Fibroblast of gingiva (primary cell): Measurements from ENCODE around the gene STUB1.

Experiments
- DNase-seq: peaks from one replicate; pipeline ENCODE4 v3.0.0-alpha.2; 2011; ENCODE audit warnings: low read depth

Gene STUB1

GRCh38 chr16:644556-644955 lies 35.7 kb upstream of the STUB1 start:
- no peak for DNase-seq

DNA sequence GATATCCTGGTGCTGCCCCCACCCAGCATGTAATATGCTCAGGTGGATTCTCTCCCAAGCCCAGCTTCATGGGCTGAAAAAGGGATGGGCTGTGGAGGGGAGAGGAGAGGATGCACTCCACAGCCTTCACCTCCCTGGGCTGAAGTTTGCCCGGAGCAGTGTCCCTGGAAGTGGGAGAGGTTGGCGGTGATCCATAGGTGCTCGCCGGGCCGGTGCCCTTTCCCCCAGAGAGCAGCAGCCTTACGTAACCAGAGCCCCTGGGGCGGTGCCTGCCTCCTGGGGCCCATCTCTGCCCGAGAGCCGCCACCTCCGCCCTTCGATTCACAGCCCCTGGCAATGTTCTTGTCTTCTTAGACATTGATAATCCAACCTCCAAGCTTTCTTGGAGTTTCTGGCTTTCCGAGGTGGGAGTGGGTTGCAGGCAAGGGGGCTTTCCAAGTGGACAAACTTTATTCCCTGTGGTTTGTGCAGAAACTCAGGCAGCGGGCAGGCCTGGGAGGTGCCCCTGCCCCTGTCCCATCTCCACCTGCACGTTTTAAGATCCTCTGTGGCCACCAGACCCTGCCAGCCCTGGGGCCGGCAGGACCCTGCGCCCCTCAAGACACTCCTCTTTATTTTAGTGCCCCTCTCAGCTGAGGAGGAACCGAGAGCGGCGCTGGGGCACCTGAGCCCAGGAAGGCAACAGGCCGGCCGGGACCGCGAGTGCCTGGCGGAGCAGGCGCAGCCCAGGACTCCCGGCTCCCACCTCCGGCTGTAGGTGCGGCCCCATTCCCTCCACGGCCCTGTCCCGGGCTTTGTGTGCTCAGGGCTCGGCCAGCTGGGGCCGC lies 34.1 kb upstream of the STUB1 start:
- DNase-seq, result no peak

DNA sequence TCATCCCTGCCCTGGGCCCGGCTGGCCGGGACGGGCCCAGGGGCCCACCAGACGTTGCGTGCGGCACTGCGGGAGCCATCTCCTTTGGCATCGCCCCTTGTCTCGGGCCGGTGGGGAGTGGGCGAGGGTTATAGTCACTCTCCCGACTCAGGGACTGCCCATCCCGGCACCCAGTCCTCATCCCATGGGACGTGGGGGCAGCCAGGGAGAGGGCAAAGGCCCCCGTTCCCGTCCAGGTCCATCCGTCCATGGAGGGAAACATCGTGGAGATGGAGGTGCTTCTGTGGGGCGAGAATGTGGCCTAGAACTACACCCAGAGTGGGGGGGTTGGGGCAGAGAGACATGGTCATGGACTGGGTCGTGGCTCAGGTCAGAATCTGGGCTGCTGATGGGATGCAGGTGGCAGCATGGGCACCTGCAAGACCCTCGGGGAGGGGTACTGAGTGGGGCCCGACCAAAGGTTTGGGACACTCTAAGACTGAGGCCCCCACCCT lies 33.5 kb upstream of the STUB1 start:
- DNase-seq, result no peak

GRCh38 chr16:647173-647902 lies 32.9 kb upstream of the STUB1 start:
- DNase-seq, result no peak

DNA sequence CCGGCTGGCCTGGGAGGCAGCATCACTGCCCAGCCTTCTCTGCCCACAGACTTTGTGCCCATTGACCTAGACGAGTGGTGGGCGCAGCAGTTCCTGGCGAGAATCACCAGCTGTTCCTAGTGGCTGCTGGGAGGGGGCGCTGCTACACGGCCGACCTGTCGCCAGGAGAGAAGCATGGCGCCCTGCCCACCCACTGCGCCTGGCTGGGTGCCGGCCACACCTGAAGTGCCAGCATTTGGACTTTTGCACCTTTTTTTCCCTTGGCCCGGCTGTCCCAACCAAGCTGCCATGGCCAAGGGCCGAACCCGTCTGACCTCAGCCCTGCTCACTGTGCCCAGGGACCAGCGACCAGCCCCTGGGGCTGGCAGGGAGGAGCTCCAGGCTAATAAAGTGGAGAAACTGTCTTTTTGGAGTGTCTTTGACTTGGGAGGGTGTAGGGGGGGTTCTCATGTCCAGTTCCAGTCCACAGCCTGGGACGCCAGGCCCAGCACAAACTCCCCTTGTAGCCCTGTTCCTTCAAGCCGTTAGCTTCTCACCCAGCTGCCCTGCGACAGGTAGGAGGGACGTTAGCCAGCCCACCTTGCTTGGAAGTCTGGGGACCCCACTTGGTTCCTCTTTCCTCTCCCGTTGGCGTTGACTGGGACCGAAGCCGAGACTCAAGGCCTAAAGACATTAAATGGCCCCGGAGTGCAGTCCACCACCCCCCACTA lies 32.0 kb upstream of the STUB1 start:
- DNase-seq, result peak; percentile 34

DNA sequence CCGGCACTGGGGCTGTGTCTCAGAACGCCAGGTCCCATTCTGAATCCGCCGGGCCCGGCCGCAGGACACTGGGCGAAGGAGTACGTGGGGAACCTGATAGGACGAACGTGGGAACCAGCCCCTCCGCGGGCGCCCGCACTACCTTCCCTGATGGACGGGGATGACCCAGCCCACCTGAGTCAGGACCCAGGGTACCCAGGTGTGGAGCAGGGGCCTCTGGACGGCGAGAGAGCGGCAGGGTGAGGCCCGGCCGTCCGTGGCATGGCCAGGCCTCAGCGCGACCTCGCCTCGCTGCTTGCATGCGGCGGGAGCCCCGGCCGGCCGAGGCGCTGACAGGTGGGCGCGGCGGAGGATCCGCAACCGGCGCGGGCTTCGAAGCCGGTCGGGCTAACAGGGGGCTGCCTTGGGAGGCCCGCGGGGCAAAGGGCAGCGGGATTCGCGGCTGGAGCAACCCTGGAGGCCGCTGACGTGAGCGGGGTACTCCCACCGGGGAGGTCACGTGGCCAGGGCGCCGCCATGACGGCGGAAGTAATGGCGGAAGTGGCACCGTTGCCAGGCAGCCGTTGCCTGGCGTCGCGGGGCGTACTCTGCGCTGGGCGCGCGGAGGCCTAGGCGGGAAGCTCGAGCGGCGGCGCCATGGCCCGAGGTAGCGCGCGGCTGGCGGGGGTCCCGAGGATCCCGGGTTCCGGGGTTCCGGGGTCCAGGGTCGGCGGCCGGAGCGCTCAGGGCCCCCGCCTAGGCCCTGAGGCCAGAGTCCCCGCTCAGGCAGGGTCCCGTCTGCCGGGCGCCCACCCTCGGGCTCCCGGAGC lies 31.2 kb upstream of the STUB1 start, which contains the start of gene WDR90:
Gene WDR90 (plus strand): TSS at position 585 of the 809 bp plus-strand sequence. CDS start 52 bp downstream, at position 637.
- DNase-seq, result peak; percentile 91

DNA sequence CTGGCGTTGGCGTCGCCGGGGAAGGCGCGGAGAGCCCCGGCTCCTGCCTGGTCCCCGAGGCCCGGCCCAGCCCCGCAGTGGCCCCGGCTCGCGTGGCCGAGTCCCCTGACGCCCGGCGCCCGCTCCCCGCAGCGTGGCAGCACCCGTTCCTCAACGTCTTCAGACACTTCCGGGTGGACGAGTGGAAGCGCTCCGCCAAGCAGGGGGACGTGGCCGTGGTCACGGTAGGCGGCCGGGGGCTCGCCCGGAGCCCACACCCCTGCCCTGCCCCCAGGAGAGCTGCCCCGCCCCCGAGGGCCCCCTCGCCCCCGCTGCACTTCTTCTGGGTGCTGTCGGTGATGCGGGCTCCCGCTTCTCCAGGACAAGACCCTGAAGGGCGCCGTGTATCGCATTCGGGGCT lies 30.6 kb upstream of the STUB1 start:
- no peak for DNase-seq

DNA sequence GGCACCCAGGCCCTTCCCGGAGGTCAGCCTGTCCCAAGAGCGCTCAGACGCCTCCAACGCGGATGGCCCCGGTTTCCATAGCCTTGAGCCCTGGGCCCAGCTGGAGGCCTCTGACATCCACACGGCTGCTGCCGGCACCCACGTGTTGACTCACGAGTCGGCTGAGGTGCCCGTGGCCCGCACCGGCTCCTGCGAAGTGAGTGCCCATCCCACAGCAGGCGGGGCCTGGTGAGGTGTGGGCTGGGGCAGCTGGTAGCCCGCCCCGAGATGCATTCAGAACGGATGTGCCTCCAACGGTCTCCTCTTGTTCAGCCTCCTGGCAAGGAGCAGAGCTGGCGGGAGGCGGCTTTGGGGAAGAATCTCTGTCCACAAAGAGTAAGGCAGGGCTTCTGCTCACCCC lies 28.4 kb upstream of the STUB1 start:
- DNase-seq, result no peak

GRCh38 chr16:652454-653305 lies 27.5 kb upstream of the STUB1 start:
- DNase-seq, result no peak

GRCh38 chr16:654034-654433 lies 26.2 kb upstream of the STUB1 start:
- no peak for DNase-seq

GRCh38 chr16:657487-657886 lies 22.7 kb upstream of the STUB1 start:
- DNase-seq, result no peak

GRCh38 chr16:658679-659571 lies 21.3 kb upstream of the STUB1 start:
- DNase-seq, result no peak

DNA sequence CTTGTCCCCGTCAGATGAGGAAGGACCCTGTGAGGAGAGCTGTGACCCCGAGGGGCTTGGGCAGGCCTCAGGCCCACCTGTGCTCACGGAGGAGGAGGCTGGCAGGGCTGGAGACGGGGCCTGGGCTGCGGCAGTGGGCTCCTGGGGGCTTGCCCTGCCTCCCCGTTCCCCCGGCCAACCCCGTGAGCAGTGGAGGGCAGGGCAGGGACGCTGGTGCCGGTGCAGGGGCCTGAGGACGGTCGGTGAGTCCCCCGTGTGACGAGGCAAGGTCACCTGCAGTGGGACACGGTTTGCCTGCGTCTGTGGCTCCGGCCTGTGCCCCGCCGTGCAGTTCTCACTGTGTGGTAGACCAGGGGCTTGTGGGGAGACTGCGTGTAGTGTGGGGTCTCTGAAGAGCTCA lies 20.6 kb upstream of the STUB1 start:
- no peak for DNase-seq

- no peak for DNase-seq
Measured at GRCh38 chr16:660132-660458, 20.1 kb upstream of the STUB1 start.

GRCh38 chr16:660459-661183 lies 19.6 kb upstream of the STUB1 start:
- peak; percentile 82 for DNase-seq

DNA sequence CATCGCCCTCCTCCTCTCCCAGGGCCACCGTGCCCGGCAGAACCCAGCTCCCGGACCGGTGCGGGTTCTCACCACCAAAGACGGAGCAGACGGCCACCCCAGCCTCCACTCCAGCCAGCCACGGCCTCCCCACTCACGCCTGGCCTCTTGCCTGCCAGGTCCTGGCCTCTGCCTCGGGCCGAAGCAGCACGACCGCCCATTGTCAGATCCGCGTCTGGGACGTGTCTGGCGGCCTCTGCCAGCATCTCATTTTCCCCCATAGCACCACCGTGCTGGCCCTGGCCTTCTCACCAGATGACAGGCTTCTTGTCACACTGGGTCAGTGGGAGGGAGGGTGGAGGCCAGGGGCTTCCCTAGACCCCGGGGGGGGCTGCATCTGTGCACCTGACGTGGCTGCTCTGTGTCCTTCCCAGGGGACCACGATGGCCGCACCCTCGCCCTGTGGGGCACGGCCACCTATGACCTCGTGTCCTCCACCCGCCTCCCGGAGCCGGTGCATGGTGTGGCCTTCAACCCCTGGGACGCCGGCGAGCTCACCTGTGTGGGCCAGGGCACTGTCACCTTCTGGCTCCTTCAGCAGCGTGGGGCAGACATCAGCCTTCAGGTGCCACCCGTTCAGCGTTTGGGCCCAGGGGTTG lies 18.9 kb upstream of the STUB1 start:
- DNase-seq, result no peak

- no peak for DNase-seq
Measured at GRCh38 chr16:662095-662494, 18.1 kb upstream of the STUB1 start.

DNA sequence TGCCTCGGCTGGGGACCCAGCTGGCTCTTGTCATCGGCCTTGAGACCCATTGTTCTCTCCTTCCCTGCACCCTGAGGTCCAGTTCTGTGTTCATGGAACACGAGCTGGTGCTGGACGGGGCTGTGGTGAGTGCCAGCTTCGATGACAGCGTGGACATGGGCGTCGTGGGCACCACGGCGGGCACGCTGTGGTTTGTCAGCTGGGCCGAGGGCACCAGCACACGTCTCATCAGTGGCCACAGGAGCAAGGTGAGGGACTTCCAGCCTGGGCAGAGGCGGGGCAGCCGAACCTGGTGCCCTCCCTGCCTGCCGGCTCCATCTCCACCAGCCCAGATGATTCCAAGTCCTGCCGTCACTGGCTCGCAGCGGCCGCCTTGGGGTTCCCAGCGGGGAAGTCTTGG lies 17.6 kb upstream of the STUB1 start:
- no peak for DNase-seq

GRCh38 chr16:666572-666971 lies 13.6 kb upstream of the STUB1 start:
- no peak for DNase-seq
